Measurements from ENCODE around the gene PSMG3.

PSMG3 gene

GRCh38 chr7:1562597-1563051 lies 7.2 kb downstream of the PSMG3 start:
- DNase-seq (ENCODE audit: low read depth) = peak; percentile 68
- no peak overlapping the region for H3K4me3 ChIP-seq (ENCODE audit: low read length)
- TF ChIP-seq CTCF (conservative IDR thresholded peaks at IDR 0.05; ENCODE audit: low read length) = no peak

- peak; percentile 38 for DNase-seq (ENCODE audit: low read depth)
- TF ChIP-seq CTCF (conservative IDR thresholded peaks at IDR 0.05; ENCODE audit: low read length) = no peak
- H3K4me3 ChIP-seq (ENCODE audit: low read length) = no peak overlapping the region
These were observed 7.7 kb downstream of the PSMG3 start for GRCh38 chr7:1562116-1562515.

- H3K4me3 ChIP-seq (ENCODE audit: low read length) = no peak overlapping the region
- DNase-seq (ENCODE audit: low read depth) = no peak
- no peak for TF ChIP-seq CTCF (conservative IDR thresholded peaks at IDR 0.05; ENCODE audit: low read length)
These were observed 8.5 kb downstream of the PSMG3 start for GRCh38 chr7:1561036-1561940.

DNA sequence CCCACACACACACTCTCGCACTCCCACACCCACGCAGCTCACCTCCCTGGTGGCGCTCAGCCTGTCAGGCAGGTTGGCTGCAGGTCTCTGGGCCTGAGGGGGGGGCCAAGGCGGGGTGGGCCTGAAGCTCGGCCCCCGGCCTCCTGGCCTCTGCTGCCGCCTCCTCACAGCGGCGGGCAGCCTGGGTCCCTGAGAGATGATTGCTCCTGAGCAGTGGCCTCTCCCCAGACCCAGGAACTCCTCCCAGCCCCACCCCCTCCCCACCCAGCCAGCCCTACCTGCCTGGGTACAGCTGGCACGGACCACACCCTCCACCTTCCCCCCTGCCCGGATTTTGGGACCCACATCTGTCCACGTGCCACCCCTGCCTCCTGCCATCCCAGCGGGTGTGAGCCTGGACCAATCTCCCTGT lies 9.2 kb downstream of the PSMG3 start:
- no peak for DNase-seq (ENCODE audit: low read depth)
- TF ChIP-seq CTCF (conservative IDR thresholded peaks at IDR 0.05; ENCODE audit: low read length) = no peak
- H3K4me3 ChIP-seq (ENCODE audit: low read length) = no peak overlapping the region

- DNase-seq (ENCODE audit: low read depth) = no peak
- H3K4me3 ChIP-seq (ENCODE audit: low read length) = no peak overlapping the region
- TF ChIP-seq CTCF (conservative IDR thresholded peaks at IDR 0.05; ENCODE audit: low read length) = no peak
These were observed 9.9 kb downstream of the PSMG3 start for GRCh38 chr7:1559626-1560590.

GRCh38 chr7:1558841-1559625 lies 10.8 kb downstream of the PSMG3 start:
- no peak for TF ChIP-seq CTCF (conservative IDR thresholded peaks at IDR 0.05; ENCODE audit: low read length)
- H3K4me3 ChIP-seq (ENCODE audit: low read length) = no peak overlapping the region
- no peak for DNase-seq (ENCODE audit: low read depth)

Data from AG10803 (cell line).